ENCODE results near the gene MRPL42. TPM values are rescaled to one million over a fixed set of nuclear protein-coding genes. Genes with fewer than 3 reads are reported as not detected.
"Not testable (repeated sequence)": the region's sequence is repeated elsewhere in the genome, so short reads cannot be mapped to it uniquely, and the experiment has no call there.

MRPL42 gene
- total and polyA plus RNA-seq, 10 donors, result 17.9 to 56.8 (median 44.2) TPM

GRCh38 chr12:93429448-93429847 lies 37.9 kb upstream of the MRPL42 start:
- no peak for DNase-seq
- Histone ChIP-seq H3K27me3 (replicated peaks in 1 of 7) (no peaks in the 10 kb centered on the region), H3K4me3 (no peak overlapping the region), H3K36me3 (no peaks in the 10 kb centered on the region), H3K4me1 (peaks cover 43 to 100% (median 85%) of the 10 kb centered on the region in 6 donors), H3K27ac (no peak overlapping the region), H3K9me3 (no peaks in the 10 kb centered on the region)
- TF ChIP-seq, protein P1, sequence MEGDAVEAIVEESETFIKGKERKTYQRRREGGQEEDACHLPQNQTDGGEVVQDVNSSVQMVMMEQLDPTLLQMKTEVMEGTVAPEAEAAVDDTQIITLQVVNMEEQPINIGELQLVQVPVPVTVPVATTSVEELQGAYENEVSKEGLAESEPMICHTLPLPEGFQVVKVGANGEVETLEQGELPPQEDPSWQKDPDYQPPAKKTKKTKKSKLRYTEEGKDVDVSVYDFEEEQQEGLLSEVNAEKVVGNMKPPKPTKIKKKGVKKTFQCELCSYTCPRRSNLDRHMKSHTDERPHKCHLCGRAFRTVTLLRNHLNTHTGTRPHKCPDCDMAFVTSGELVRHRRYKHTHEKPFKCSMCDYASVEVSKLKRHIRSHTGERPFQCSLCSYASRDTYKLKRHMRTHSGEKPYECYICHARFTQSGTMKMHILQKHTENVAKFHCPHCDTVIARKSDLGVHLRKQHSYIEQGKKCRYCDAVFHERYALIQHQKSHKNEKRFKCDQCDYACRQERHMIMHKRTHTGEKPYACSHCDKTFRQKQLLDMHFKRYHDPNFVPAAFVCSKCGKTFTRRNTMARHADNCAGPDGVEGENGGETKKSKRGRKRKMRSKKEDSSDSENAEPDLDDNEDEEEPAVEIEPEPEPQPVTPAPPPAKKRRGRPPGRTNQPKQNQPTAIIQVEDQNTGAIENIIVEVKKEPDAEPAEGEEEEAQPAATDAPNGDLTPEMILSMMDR (IDR thresholded peaks at IDR 0.05 in 8 of 11, conservative IDR thresholded peaks at IDR 0.05 in 3 of 11), result no peak
- TF ChIP-seq POLR2A (IDR thresholded peaks at IDR 0.05) (no peak), POLR2AphosphoS5 (IDR thresholded peaks at IDR 0.05) (no peak)
- WGBS, 5 donors, result 84 to 95% (median 89%) methylated on average over 1 of the region's 1 CpG
- intact Hi-C loops (cut with DNase I; ENCODE audit: low total_unique reads), result loop anchor here (10.0 kb wide), 1 partner anchor 435 kb away; no protein-coding TSS in a partner anchor

GRCh38 chr12:93429852-93430251 lies 37.5 kb upstream of the MRPL42 start:
- intact Hi-C loops (cut with DNase I; ENCODE audit: low total_unique reads), result loop anchor here (10.0 kb wide), 1 partner anchor 435 kb away; no protein-coding TSS in a partner anchor
- Histone ChIP-seq H3K27me3 (replicated peaks in 1 of 7) (no peaks in the 10 kb centered on the region), H3K27ac (no peak overlapping the region), H3K4me1 (peaks cover 44 to 100% (median 85%) of the 10 kb centered on the region in 6 donors), H3K9me3 (no peaks in the 10 kb centered on the region), H3K36me3 (no peaks in the 10 kb centered on the region), H3K4me3 (no peak overlapping the region)
- TF ChIP-seq POLR2AphosphoS5 (IDR thresholded peaks at IDR 0.05) (no peak), POLR2A (IDR thresholded peaks at IDR 0.05) (no peak)
- TF ChIP-seq, protein P1 (IDR thresholded peaks at IDR 0.05 in 8 of 11, conservative IDR thresholded peaks at IDR 0.05 in 3 of 11), result no peak
- WGBS, 5 donors, result 79 to 98% (median 91%) methylated on average over 1 of the region's 1 CpG
- DNase-seq, result no peak

GRCh38 chr12:93430280-93430679 lies 37.0 kb upstream of the MRPL42 start:
- WGBS, 5 donors, result 86 to 95% (median 89%) methylated on average over 4 of the region's 4 CpGs
- Histone ChIP-seq H3K27ac (no peak overlapping the region), H3K4me1 (peaks cover 42 to 100% (median 85%) of the 10 kb centered on the region in 6 donors), H3K27me3 (replicated peaks in 1 of 7) (no peaks in the 10 kb centered on the region), H3K36me3 (no peaks in the 10 kb centered on the region), H3K9me3 (no peaks in the 10 kb centered on the region), H3K4me3 (no peak overlapping the region)
- no peak for DNase-seq
- no peak for TF ChIP-seq POLR2AphosphoS5 (IDR thresholded peaks at IDR 0.05)
- TF ChIP-seq POLR2A (IDR thresholded peaks at IDR 0.05), result no peak
- TF ChIP-seq, protein P1 (IDR thresholded peaks at IDR 0.05 in 8 of 11, conservative IDR thresholded peaks at IDR 0.05 in 3 of 11), result no peak
- intact Hi-C loops (cut with DNase I; ENCODE audit: low total_unique reads), result no loop called here

GRCh38 chr12:93432031-93432430 lies 35.3 kb upstream of the MRPL42 start:
- WGBS, 5 donors, result 85 to 92% (median 90%) methylated on average over 6 of the region's 6 CpGs
- H3K27ac ChIP-seq; H3K27me3 ChIP-seq (replicated peaks in 1 of 7); H3K36me3 ChIP-seq; DNase-seq; H3K4me3 ChIP-seq; intact Hi-C loops (cut with DNase I; ENCODE audit: low total_unique reads); H3K9me3 ChIP-seq: not testable (repeated sequence)
- peaks cover 39 to 100% (median 85%) of the 10 kb centered on the region in 6 donors for H3K4me1 ChIP-seq
